Retina (tissue), 1 donor: ENCODE measurements around the gene ZNF28.
"Not testable (repeated sequence)": the region's sequence is repeated elsewhere in the genome, so short reads cannot be mapped to it uniquely, and the experiment has no call there.

Experiments used
- DNase-seq: peaks from one replicate; pipeline ENCODE4 v3.0.0-alpha.2; 2016

Gene ZNF28

GRCh38 chr19:52756447-52756846, 65.0 kb downstream of the ZNF28 start:
- DNase-seq = not testable (repeated sequence)

GRCh38 chr19:52749780-52750179, 71.7 kb downstream of the ZNF28 start:
- DNase-seq = no peak

- DNase-seq = peak; percentile 46
Observed at GRCh38 chr19:52748336-52748950, 73.0 kb downstream of the ZNF28 start.
